A549 (cell line): ENCODE results near the gene SLIT3.

ENCODE experiments used
- CTCF ChIP-seq: fragments of >200 bp; sonication (Bioruptor Twin); formaldehyde crosslinking; IDR thresholded peaks from 3 replicates; pipeline ENCODE4 v1.5.1; 2016
- EHMT2 ChIP-seq: fragments of 200-600 bp; sonication (generic); IDR thresholded peaks from 2 replicates; pipeline ENCODE4 v1.6.1; 2016; ENCODE audit warnings: antibody characterized with exemption, low read depth, mild to moderate bottlenecking, moderate library complexity
- EP300 ChIP-seq, 2 experiments: fragments of >200 bp; sonication (Bioruptor Twin); formaldehyde crosslinking; IDR thresholded peaks; 2 replicates in 1 of 2; 3 replicates in 1 of 2; pipeline ENCODE4 v1.6.1; 2016 to 2017
- ESRRA ChIP-seq: fragments of 150-350 bp; IDR thresholded peaks from 2 replicates; pipeline ENCODE4 v1.6.1; 2014; ENCODE audit warnings: mild to moderate bottlenecking, low read length, borderline replicate concordance
- MAFK ChIP-seq: fragments of 450-650 bp; IDR thresholded peaks from 2 replicates; pipeline ENCODE4 v1.6.1; 2014; ENCODE audit not compliant: partially characterized antibody
- MYC ChIP-seq: IDR thresholded peaks from 2 replicates; pipeline ENCODE4 v1.6.1; 2012; ENCODE audit warnings: mild to moderate bottlenecking, inconsistent platforms, low read length, improper control_type of control experiment, borderline replicate concordance
- NPAS2 ChIP-seq: fragments of 250-450 bp; sonication (Bioruptor Pico); IDR thresholded peaks from 2 replicates; pipeline ENCODE4 v1.8.0; 2022; ENCODE audit warnings: mild to moderate bottlenecking, moderate library complexity, borderline replicate concordance
- POLR2AphosphoS2 ChIP-seq: conservative IDR thresholded peaks from 2 replicates; pipeline ENCODE4 v1.6.1; 2012; ENCODE audit warnings: low read length, improper control_type of control experiment, inconsistent platforms
- RAD21 ChIP-seq, 2 experiments: fragments of >200 bp in 1 of 2; sonication (Bioruptor Twin) in 1 of 2; formaldehyde crosslinking in 1 of 2; IDR thresholded peaks in 1 of 2; conservative IDR thresholded peaks in 1 of 2; 2 replicates in 1 of 2; 3 replicates in 1 of 2; pipeline ENCODE4 v1.6.1; 2012 to 2018; ENCODE audit warnings: inconsistent platforms in 1 of 2
- RCOR1 ChIP-seq: fragments of 150-350 bp; IDR thresholded peaks from 2 replicates; pipeline ENCODE4 v1.6.1; 2014; ENCODE audit warnings: antibody characterized with exemption, low read length, low read depth
- USF2 ChIP-seq: fragments of 450-650 bp; IDR thresholded peaks from 2 replicates; pipeline ENCODE4 v1.6.1; 2014; ENCODE audit warnings: antibody characterized with exemption
- ZSCAN20 ChIP-seq: fragments of 250-450 bp; sonication (Bioruptor Pico); IDR thresholded peaks from 2 replicates; pipeline ENCODE4 v1.8.0; 2022; ENCODE audit warnings: mild to moderate bottlenecking, moderate library complexity
- TF ChIP-seq, protein P1 (sequence below): IDR thresholded peaks from 2 replicates; pipeline ENCODE4 v1.6.1; 2012; ENCODE audit warnings: low read depth, borderline replicate concordance
- TF ChIP-seq, protein P2 (sequence below): IDR thresholded peaks from 2 replicates; pipeline ENCODE4 v1.6.1; 2012

GRCh38 chr5:169063316-169063953 is 237.5 kb downstream of the SLIT3 start:
- TF ChIP-seq CTCF, result no peak
- TF ChIP-seq MAFK, result no peak
- no peak for TF ChIP-seq POLR2AphosphoS2
- TF ChIP-seq ZSCAN20 (CRISPR knock-in tag), result no peak
- TF ChIP-seq, protein P1, sequence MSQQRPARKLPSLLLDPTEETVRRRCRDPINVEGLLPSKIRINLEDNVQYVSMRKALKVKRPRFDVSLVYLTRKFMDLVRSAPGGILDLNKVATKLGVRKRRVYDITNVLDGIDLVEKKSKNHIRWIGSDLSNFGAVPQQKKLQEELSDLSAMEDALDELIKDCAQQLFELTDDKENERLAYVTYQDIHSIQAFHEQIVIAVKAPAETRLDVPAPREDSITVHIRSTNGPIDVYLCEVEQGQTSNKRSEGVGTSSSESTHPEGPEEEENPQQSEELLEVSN, result no peak
- TF ChIP-seq RCOR1, result no peak
- TF ChIP-seq EP300 (IDR thresholded peaks at IDR 0.05), result no peak
- TF ChIP-seq MYC, result no peak
- no peak for TF ChIP-seq NPAS2
- no peak for TF ChIP-seq RAD21 (conservative IDR thresholded peaks at IDR 0.05 in 1 of 2, IDR thresholded peaks at IDR 0.05 in 1 of 2)
- TF ChIP-seq EHMT2, result no peak
- TF ChIP-seq, protein P2, sequence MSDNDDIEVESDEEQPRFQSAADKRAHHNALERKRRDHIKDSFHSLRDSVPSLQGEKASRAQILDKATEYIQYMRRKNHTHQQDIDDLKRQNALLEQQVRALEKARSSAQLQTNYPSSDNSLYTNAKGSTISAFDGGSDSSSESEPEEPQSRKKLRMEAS, result no peak
- no peak for TF ChIP-seq ESRRA
- TF ChIP-seq USF2, result no peak
